ENCODE results near the gene KLF16.

- TF ChIP-seq CHD1 (IDR thresholded peaks at IDR 0.05; ENCODE audit: low read depth, low read length) (peak; percentile 52; the same call in 1 of the 2 replicates), POLR2A (IDR thresholded peaks at IDR 0.05; ENCODE audit: low read depth, low read length) (peak; percentile 80), CTCF (IDR thresholded peaks at IDR 0.05 in 2 of 3, conservative IDR thresholded peaks at IDR 0.05 in 1 of 3; ENCODE audit: control insufficient read depth in 2 of 3, extremely low read depth in 1 of 3, insufficient read depth in 1 of 3, low read depth in 3 of 3, low read length in 3 of 3) (no peak), ZNF274 (IDR thresholded peaks at IDR 0.05; ENCODE audit: insufficient read depth, insufficient read length) (no peak), EED (IDR thresholded peaks at IDR 0.05; ENCODE audit: low read depth) (no peak), PRDM15 (CRISPR knock-in tag; IDR thresholded peaks at IDR 0.05) (no peak), CHD2 (IDR thresholded peaks at IDR 0.05; ENCODE audit: borderline replicate concordance, low read depth, low read length) (peak; percentile 91), FOXM1 (IDR thresholded peaks at IDR 0.05; ENCODE audit: low read depth, low read length) (no peak), TBL1XR1 (IDR thresholded peaks at IDR 0.05; ENCODE audit: low read depth, low read length) (no peak), NRF1 (conservative IDR thresholded peaks at IDR 0.05; ENCODE audit: low read depth, low read length) (peak; percentile 46), POLR2AphosphoS5 (IDR thresholded peaks at IDR 0.05; ENCODE audit: low read length) (peak; percentile 43; the same call in 1 of the 2 replicates), USF1 (IDR thresholded peaks at IDR 0.05; ENCODE audit: borderline replicate concordance, extremely low read length, insufficient read depth, low read depth, low read length) (peak; percentile 93), EZH2 (IDR thresholded peaks at IDR 0.05; ENCODE audit: borderline replicate concordance, control insufficient read depth, low read depth, low read length) (no peak)
Observed at GRCh38 chr19:1905110-1905862, 41.9 kb upstream of the KLF16 start, which contains the start of the genes ADAT3 and SCAMP4.
